Mesothelial cell of epicardium (in vitro differentiated cells): Measurements from ENCODE around the gene COL21A1. TPM values are rescaled to one million over a fixed set of nuclear protein-coding genes. Genes with fewer than 3 reads are reported as not detected.

Experiments used
- DNase-seq, 2 experiments: peaks; one replicate each; pipeline ENCODE4 v3.0.0; 2021; ENCODE audit warnings: low spot score in 2 of 2; ENCODE audit not compliant: unreplicated experiment in 2 of 2
- H3K27ac Mint-ChIP-seq: 2 replicates; pipeline ENCODE4 v1.8.0; 2021; ENCODE audit warnings: mixed read lengths
- H3K27me3 Mint-ChIP-seq: 2 replicates; pipeline ENCODE4 v1.8.0; 2021; ENCODE audit warnings: low read depth, mixed read lengths
- H3K36me3 Mint-ChIP-seq: 2 replicates; pipeline ENCODE4 v1.8.0; 2021; ENCODE audit warnings: mixed read lengths
- H3K4me1 Mint-ChIP-seq: 2 replicates; pipeline ENCODE4 v1.8.0; 2021; ENCODE audit warnings: mixed read lengths
- H3K4me3 Mint-ChIP-seq: 2 replicates; pipeline ENCODE4 v1.8.0; 2021; ENCODE audit warnings: mild to moderate bottlenecking, moderate library complexity, mixed read lengths
- H3K9me3 Mint-ChIP-seq: 2 replicates; pipeline ENCODE4 v1.8.0; 2021; ENCODE audit warnings: mixed read lengths
- total RNA-seq: library from RNA; stranded (reverse); gene quantifications from 3 replicates; pipeline ENCODE4 v1.2.1, GENCODE V29; 2021
- TF ChIP-seq, protein P1 (sequence below): fragments of 200-600 bp; sonication (generic); IDR thresholded peaks from one replicate; pipeline ENCODE4 v1.5.0; 2021; ENCODE audit warnings: antibody characterized with exemption; ENCODE audit not compliant: unreplicated experiment

The COL21A1 gene
- total RNA-seq, 1 donor from 2014 or later: 17.5 TPM

DNA sequence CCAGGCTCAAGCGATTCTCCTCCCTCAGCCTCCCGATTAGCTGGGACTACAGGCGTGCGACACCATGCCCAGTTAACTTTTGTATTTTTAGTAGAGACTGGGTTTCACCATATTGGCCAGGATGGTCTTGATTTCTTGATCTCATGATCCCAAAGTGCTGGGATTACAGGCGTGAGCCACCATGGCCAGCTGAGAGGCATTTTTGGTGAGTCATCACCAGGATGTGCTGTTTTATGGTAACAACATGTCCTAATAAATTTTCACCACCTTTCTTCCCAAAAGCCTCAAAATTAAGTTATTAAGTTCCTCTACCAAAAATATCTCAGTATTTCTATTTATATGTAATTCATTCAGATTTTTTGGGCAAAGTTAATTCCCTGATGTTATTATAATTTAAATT lies 53.5 kb downstream of the COL21A1 start:
- no peaks in the 10 kb centered on the region for H3K4me1 Mint-ChIP-seq
- no peak overlapping the region for H3K27ac Mint-ChIP-seq
- H3K4me3 Mint-ChIP-seq: no peak overlapping the region
- TF ChIP-seq, protein P1, sequence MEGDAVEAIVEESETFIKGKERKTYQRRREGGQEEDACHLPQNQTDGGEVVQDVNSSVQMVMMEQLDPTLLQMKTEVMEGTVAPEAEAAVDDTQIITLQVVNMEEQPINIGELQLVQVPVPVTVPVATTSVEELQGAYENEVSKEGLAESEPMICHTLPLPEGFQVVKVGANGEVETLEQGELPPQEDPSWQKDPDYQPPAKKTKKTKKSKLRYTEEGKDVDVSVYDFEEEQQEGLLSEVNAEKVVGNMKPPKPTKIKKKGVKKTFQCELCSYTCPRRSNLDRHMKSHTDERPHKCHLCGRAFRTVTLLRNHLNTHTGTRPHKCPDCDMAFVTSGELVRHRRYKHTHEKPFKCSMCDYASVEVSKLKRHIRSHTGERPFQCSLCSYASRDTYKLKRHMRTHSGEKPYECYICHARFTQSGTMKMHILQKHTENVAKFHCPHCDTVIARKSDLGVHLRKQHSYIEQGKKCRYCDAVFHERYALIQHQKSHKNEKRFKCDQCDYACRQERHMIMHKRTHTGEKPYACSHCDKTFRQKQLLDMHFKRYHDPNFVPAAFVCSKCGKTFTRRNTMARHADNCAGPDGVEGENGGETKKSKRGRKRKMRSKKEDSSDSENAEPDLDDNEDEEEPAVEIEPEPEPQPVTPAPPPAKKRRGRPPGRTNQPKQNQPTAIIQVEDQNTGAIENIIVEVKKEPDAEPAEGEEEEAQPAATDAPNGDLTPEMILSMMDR: no peak
- H3K36me3 Mint-ChIP-seq: peaks cover 20% of the 10 kb centered on the region
- no peak for DNase-seq
- peaks cover 53% of the 10 kb centered on the region for H3K9me3 Mint-ChIP-seq
- H3K27me3 Mint-ChIP-seq: peaks cover 1% of the 10 kb centered on the region

DNA sequence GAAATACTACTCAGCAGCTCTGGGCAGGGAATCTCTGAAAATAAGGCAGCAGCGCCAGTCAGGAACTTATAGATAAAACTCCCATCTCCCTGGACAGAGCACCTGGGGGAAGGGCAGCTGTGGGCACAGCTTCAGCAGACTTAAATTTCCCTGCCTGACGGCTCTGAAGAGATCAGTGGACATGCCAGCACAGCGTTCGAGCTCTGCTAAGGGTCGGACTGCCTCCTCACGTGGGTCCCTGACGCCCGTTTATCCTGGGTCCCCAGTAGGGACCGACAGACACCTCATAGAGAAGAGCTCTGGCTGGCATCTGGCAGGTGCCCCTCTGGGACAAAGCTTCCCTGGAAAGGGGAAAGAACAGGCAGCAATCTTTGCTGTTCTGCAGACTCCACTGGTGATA lies 59.0 kb downstream of the COL21A1 start:
- Mint-ChIP-seq H3K9me3 (peaks cover 29% of the 10 kb centered on the region), H3K4me3 (no peak overlapping the region), H3K4me1 (no peaks in the 10 kb centered on the region), H3K27me3 (peaks cover 4% of the 10 kb centered on the region), H3K27ac (no peak overlapping the region), H3K36me3 (peaks cover 6% of the 10 kb centered on the region)
- DNase-seq: no peak
- TF ChIP-seq, protein P1: no peak

DNA sequence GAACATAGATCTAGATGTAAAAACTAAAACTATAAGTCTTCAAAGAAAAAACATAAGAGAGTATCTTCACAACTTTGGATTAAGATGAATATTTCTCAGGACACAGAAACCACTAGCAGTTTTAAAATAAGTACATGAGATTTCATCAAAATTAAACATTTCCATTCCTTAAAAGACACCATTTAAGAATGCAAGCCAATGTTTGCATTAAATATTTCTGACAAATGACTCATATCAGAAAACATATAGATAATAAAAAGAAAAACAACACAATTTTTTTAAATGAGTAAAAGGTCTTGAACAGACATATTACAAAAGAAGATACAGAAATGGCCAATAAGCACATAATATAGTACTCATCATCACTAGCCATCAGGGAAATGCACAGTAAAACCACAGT lies 59.7 kb downstream of the COL21A1 start:
- Mint-ChIP-seq H3K4me3 (no peak overlapping the region), H3K27me3 (peaks cover 4% of the 10 kb centered on the region), H3K27ac (no peak overlapping the region), H3K36me3 (peaks cover 6% of the 10 kb centered on the region), H3K4me1 (no peaks in the 10 kb centered on the region), H3K9me3 (peaks cover 29% of the 10 kb centered on the region)
- TF ChIP-seq, protein P1: no peak
- DNase-seq: no peak

DNA sequence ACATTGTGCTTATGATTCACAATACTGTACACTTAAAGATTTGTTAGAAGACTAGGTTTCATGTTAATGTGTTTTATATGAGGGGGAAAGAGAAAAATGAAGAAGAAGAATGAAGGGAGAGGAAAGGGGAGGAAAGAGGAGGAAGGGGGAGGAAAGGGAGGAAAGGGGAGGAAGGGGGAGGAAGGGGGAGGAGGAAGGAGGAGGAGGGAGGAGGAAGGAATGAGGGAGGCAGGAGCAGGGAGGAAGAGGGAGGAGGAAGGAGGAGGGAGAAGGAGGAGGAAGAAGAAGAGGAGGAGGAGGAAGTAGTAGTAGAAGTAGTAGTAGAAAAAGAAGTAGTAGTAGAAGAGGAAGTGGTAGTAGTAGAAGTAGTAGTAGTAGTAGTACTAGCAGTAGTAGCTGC lies 70.6 kb downstream of the COL21A1 start:
- no peak overlapping the region for H3K4me3 Mint-ChIP-seq
- no peaks in the 10 kb centered on the region for H3K27me3 Mint-ChIP-seq
- TF ChIP-seq, protein P1: no peak
- peaks cover 45% of the 10 kb centered on the region for H3K9me3 Mint-ChIP-seq
- peaks cover 20% of the 10 kb centered on the region for H3K36me3 Mint-ChIP-seq
- no peak overlapping the region for H3K27ac Mint-ChIP-seq
- no peak for DNase-seq
- peaks cover 6% of the 10 kb centered on the region for H3K4me1 Mint-ChIP-seq

DNA sequence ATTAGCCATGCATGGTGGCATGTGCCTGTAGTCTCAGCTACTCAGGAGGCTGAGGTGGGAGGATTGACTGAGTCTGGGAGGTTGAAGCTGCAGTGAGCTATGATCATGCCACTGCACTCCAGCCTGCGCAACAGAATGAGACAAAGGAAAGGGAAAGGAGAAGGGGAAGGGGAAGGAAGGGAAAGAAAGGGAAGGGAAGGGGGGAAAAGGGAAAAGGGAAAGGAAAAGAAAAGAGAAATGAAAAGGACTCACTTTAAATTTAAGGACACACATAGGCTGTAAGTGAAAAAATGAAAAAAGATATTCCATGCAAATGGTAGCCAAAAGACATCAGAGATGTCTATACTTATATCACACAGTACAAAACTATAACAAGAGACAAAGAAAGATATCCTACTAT lies 74.2 kb downstream of the COL21A1 start:
- no peak overlapping the region for H3K4me3 Mint-ChIP-seq
- no peaks in the 10 kb centered on the region for H3K27me3 Mint-ChIP-seq
- no peaks in the 10 kb centered on the region for H3K4me1 Mint-ChIP-seq
- peaks cover 26% of the 10 kb centered on the region for H3K36me3 Mint-ChIP-seq
- H3K9me3 Mint-ChIP-seq: peaks cover 73% of the 10 kb centered on the region
- DNase-seq: no peak
- TF ChIP-seq, protein P1: no peak
- no peak overlapping the region for H3K27ac Mint-ChIP-seq

DNA sequence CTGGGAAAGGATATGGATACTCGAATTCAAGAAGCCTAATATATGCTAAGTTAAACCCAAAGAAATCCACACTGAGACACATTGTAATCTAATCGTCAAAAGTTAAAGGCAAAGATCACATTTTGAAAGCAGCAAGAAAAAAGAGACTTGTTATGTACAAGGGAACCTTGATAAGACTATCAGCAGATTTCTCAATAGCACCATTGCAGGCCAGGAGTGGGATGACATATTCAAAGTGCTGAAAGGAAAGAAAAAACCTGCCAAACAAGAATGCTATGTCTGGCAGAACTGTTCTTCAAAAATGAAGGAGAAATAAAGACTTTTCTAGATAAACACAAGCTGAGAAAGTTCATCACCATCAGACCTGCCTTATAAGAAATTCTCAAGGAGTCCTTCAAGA lies 75.2 kb downstream of the COL21A1 start:
- peaks cover 26% of the 10 kb centered on the region for H3K36me3 Mint-ChIP-seq
- DNase-seq: no peak
- H3K27ac Mint-ChIP-seq: no peak overlapping the region
- no peaks in the 10 kb centered on the region for H3K4me1 Mint-ChIP-seq
- TF ChIP-seq, protein P1: no peak
- peaks cover 76% of the 10 kb centered on the region for H3K9me3 Mint-ChIP-seq
- H3K4me3 Mint-ChIP-seq: no peak overlapping the region
- H3K27me3 Mint-ChIP-seq: no peaks in the 10 kb centered on the region
